ENCODE measurements around the gene FAM171A2. TPM values are rescaled to one million over a fixed set of nuclear protein-coding genes. Genes with fewer than 3 reads are reported as not detected.

The FAM171A2 gene
- total RNA-seq, 1 experiment from 2014 or later = 27.5 TPM

DNA sequence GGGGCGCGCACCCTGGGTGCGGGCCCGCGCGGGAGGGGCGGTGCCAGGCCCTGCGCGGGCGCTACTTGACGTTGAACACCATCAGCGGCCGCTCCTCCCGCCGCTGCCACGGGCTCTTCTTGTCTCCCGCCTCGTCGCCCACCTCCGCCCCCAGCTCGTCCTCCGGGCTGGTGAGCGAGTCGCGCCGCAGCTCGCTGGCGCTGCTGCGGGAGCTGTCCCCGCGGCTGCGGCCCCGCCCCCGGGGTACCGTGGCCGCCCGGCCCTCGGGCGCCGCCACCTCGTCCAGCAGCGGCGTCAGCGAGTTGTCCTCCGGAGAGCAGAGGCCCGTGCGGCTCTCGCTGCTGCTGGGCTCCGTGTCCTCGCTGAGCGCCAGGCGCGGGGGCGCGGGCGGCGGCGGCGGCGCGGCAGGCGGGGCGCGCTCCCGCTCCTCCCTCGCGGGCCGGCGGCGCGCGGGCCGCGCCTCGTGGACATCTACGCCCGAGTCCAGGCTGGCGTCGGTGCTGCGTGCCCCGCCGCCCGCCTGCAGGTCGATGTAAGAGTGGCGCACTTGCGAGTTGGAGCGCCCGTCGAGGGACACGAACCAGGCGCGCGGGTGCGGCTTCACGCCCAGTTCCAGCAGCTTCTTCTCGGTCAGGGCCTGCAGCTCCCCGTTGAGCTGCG lies 9.9 kb downstream of the FAM171A2 start:
- peaks cover 3 to 20% (median 9%) of the 10 kb centered on the region in 3 experiments; a peak in 6 of 7 replicates for H3K36me3 Mint-ChIP-seq (ENCODE audit: insufficient read depth in 1 of 3, low read depth in 3 of 3)
- peaks cover 5% of the 10 kb centered on the region; the same call in 1 of the 2 replicates for H3K27me3 Mint-ChIP-seq (ENCODE audit: low read depth)
- peak overlapping the region; percentile 63 to 75; a peak in 4 of 5 replicates for H3K4me3 Mint-ChIP-seq
- H2BK120ac ChIP-seq (ENCODE audit: low read depth, low read length, poor library complexity, severe bottlenecking) = no peak overlapping the region
- no peaks in the 10 kb centered on the region for H3K79me1 ChIP-seq (ENCODE audit: insufficient read depth, low read depth, low read length, poor library complexity, severe bottlenecking)
- H3K56ac ChIP-seq (ENCODE audit: insufficient read length, low read depth, low read length) = no peak overlapping the region
- no peak overlapping the region for H4K5ac ChIP-seq (ENCODE audit: insufficient read length, low read depth, low read length)
- no peaks in the 10 kb centered on the region for H3K27me3 ChIP-seq (ENCODE audit: insufficient read depth, low read length)
- H2BK5ac ChIP-seq (ENCODE audit: insufficient read length, low read length) = no peak overlapping the region
- no peak overlapping the region for H3K18ac ChIP-seq (ENCODE audit: insufficient read length, low read depth, low read length)
- no peaks in the 10 kb centered on the region for H3K9me3 ChIP-seq (ENCODE audit: control insufficient read depth, low read depth, low read length)
- no CpG with 5 or more reads among the region's 98 CpGs for WGBS (ENCODE audit: extremely low coverage, insufficient read length, low lambda C conversion rate)
- no peak overlapping the region for H2AFZ ChIP-seq (ENCODE audit: low read length)
- no peak overlapping the region for H3K23ac ChIP-seq (ENCODE audit: insufficient read length, low read depth, low read length)
- H3K4me1 Mint-ChIP-seq = peaks cover 0 to 12% of the 10 kb centered on the region in 2 experiments; a peak in 2 of 4 replicates
- H3K9ac ChIP-seq (ENCODE audit: extremely low read depth, insufficient read length, low read length) = no peak overlapping the region
- H3K4me1 ChIP-seq (ENCODE audit: insufficient read depth, low read length) = no peaks in the 10 kb centered on the region
- no peak overlapping the region for H3K4ac ChIP-seq (ENCODE audit: low read depth, low read length)
- no peaks in the 10 kb centered on the region for H3K79me2 ChIP-seq (ENCODE audit: insufficient read depth, low read length)
- H4K20me1 ChIP-seq (ENCODE audit: control insufficient read depth, insufficient read depth, insufficient read length) = no peaks in the 10 kb centered on the region
- H3K4me2 ChIP-seq (ENCODE audit: insufficient read depth, insufficient read length, low read length) = peak overlapping the region; percentile 45
- H2BK20ac ChIP-seq (ENCODE audit: low read depth, low read length, poor library complexity, severe bottlenecking) = no peak overlapping the region
- H3K9me3 Mint-ChIP-seq = no peaks in the 10 kb centered on the region; a peak in 1 of 5 replicates
- H2BK12ac ChIP-seq (ENCODE audit: insufficient read length, low read depth, low read length) = no peak overlapping the region
- H3K23me2 ChIP-seq (ENCODE audit: insufficient read length, low read depth, low read length, poor library complexity, severe bottlenecking) = peaks cover 3% of the 10 kb centered on the region
- DNase-seq = peak; percentile 72
- no peak overlapping the region for H4K8ac ChIP-seq (replicated peaks; ENCODE audit: insufficient read length, low read depth, low read length)
- H3K27ac ChIP-seq (ENCODE audit: insufficient read length, low read depth, low read length) = no peak overlapping the region
- H2AK5ac ChIP-seq (ENCODE audit: insufficient read length, low read length) = no peak overlapping the region
- H3K27ac Mint-ChIP-seq = no peak overlapping the region
- no peak overlapping the region for H4K91ac ChIP-seq (ENCODE audit: insufficient read length, low read depth, low read length)
- peak overlapping the region; percentile 16; the same call in 1 of the 2 replicates for H3K14ac ChIP-seq (ENCODE audit: insufficient read depth, low read length)
- no peak overlapping the region for H3T11ph ChIP-seq (ENCODE audit: low read length)
- TF ChIP-seq, protein P1, sequence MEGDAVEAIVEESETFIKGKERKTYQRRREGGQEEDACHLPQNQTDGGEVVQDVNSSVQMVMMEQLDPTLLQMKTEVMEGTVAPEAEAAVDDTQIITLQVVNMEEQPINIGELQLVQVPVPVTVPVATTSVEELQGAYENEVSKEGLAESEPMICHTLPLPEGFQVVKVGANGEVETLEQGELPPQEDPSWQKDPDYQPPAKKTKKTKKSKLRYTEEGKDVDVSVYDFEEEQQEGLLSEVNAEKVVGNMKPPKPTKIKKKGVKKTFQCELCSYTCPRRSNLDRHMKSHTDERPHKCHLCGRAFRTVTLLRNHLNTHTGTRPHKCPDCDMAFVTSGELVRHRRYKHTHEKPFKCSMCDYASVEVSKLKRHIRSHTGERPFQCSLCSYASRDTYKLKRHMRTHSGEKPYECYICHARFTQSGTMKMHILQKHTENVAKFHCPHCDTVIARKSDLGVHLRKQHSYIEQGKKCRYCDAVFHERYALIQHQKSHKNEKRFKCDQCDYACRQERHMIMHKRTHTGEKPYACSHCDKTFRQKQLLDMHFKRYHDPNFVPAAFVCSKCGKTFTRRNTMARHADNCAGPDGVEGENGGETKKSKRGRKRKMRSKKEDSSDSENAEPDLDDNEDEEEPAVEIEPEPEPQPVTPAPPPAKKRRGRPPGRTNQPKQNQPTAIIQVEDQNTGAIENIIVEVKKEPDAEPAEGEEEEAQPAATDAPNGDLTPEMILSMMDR (conservative IDR thresholded peaks at IDR 0.05) = no peak
- no peak overlapping the region for H2BK15ac ChIP-seq (ENCODE audit: low read depth, low read length)

Measured in H9 (cell line).